DOHH2 (cell line): ENCODE data around the gene SLC35F6.

Source experiments
- CTCF ChIP-seq: fragments of 200-600 bp; sonication (generic); IDR thresholded peaks from one replicate; pipeline ENCODE4 v1.5.1; 2014; ENCODE audit warnings: antibody characterized with exemption, mild to moderate bottlenecking, low read depth, low read length; ENCODE audit not compliant: poor library complexity, severe bottlenecking
- EZH2phosphoT487 ChIP-seq: fragments of 200-600 bp; sonication (generic); IDR thresholded peaks from 2 replicates; pipeline ENCODE4 v1.6.1; 2017; ENCODE audit warnings: borderline replicate concordance, mild to moderate bottlenecking, antibody characterized with exemption, low read length, moderate library complexity, mixed read lengths

GRCh38 chr2:26776195-26776800 is 12.2 kb downstream of the SLC35F6 start:
- no peak for TF ChIP-seq CTCF
- TF ChIP-seq EZH2phosphoT487 = no peak
